ENCODE results near the gene PPP2R5D. TPM values are rescaled to one million over a fixed set of nuclear protein-coding genes. Genes with fewer than 3 reads are reported as not detected.

The PPP2R5D gene
- total RNA-seq, 4 donors from 2014 or later, result 15.6 to 35.9 (median 27.4) TPM

- Histone ChIP-seq H3K27ac (no peak overlapping the region), H3K4me1 (no peaks in the 10 kb centered on the region), H3K27me3 (no peaks in the 10 kb centered on the region), H3K36me3 (peaks cover 13 to 99% (median 29%) of the 10 kb centered on the region in 3 donors), H3K4me3 (no peak overlapping the region), H3K9me3 (no peaks in the 10 kb centered on the region)
- DNase-seq, result no peak
- 87 to 100% methylated on average over 2 of the region's 2 CpGs for WGBS, 2 donors
- TF ChIP-seq POLR2A (IDR thresholded peaks at IDR 0.05) (no peak), CTCF (IDR thresholded peaks at IDR 0.05) (no peak)
- intact Hi-C loops (cut with DNase I), result no loop called here
These were observed 49.3 kb downstream of the PPP2R5D start for GRCh38 chr6:43033496-43034189.

DNA sequence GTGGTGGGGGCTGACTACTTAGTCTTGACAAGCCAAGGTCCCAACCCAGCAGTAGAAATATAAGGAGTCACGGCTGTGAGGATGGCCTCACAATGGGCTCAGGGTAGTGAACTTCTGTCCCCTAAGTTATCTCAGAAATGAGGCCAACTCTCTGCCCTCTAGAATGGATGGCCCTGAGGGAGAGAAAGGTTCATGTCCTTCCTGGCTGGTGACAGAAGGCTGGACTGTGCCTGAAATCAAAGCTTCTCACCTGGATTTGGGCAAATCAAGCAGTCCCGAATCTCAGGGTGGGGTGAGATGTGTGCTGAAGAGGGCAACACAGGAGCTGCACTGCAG is 49.8 kb downstream of the PPP2R5D start:
- TF ChIP-seq POLR2A (IDR thresholded peaks at IDR 0.05), result no peak
- no peak for TF ChIP-seq CTCF (IDR thresholded peaks at IDR 0.05)
- Histone ChIP-seq H3K27me3 (no peaks in the 10 kb centered on the region), H3K27ac (no peak overlapping the region), H3K4me3 (no peak overlapping the region), H3K9me3 (no peaks in the 10 kb centered on the region), H3K36me3 (peaks cover 8 to 99% (median 27%) of the 10 kb centered on the region in 3 donors), H3K4me1 (no peaks in the 10 kb centered on the region)
- no peak for DNase-seq
- WGBS, 2 donors, result 73 to 75% methylated on average over 1 of the region's 2 CpGs
- intact Hi-C loops (cut with DNase I), result no loop called here

- 58 to 64% methylated on average over 3 to 4 of the region's 4 CpGs for WGBS, 2 donors
- peaks cover 15 to 99% (median 17%) of the 10 kb centered on the region in 3 donors for H3K36me3 ChIP-seq
These were observed 51.3 kb downstream of the PPP2R5D start for GRCh38 chr6:43035495-43036194.

DNA sequence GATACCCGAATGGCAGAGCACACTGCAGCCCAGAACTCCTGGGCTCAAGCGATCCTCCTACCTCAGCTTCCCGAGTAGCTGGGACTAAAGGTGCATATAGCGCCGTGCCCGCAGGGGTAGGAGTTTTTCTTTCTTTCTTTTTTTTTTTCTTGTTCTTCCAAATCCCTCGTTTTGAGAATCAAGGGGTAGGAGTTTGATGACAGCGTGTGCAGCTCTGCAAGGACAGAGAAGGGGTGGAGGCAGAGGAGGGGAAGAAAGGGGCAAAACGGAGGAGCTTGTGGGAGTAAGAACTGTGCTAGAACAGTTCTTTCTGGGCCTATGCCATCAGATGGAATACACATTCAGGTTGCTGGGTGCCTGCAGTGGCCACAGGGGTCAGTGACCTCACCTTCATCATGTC is 52.3 kb downstream of the PPP2R5D start:
- Histone ChIP-seq H3K27ac (no peak overlapping the region), H3K36me3 (peaks cover 15 to 99% (median 19%) of the 10 kb centered on the region in 3 donors), H3K9me3 (no peaks in the 10 kb centered on the region), H3K4me3 (no peak overlapping the region), H3K27me3 (no peaks in the 10 kb centered on the region), H3K4me1 (no peaks in the 10 kb centered on the region)
- intact Hi-C loops (cut with DNase I), result no loop called here
- WGBS, 2 donors, result 88 to 92% methylated on average over 9 of the region's 9 CpGs
- DNase-seq, result no peak
- TF ChIP-seq POLR2A (IDR thresholded peaks at IDR 0.05) (no peak), CTCF (IDR thresholded peaks at IDR 0.05) (no peak)

More at GRCh38 chr6:43035495-43036194, 51.3 kb downstream of the PPP2R5D start:
- H3K9me3 ChIP-seq, result no peaks in the 10 kb centered on the region
- intact Hi-C loops (cut with DNase I), result no loop called here
- TF ChIP-seq CTCF (IDR thresholded peaks at IDR 0.05), result no peak
- TF ChIP-seq POLR2A (IDR thresholded peaks at IDR 0.05), result no peak
- no peak overlapping the region for H3K4me3 ChIP-seq
- H3K4me1 ChIP-seq, result no peaks in the 10 kb centered on the region
- H3K27ac ChIP-seq, result no peak overlapping the region
- H3K27me3 ChIP-seq, result no peaks in the 10 kb centered on the region
- no peak for DNase-seq

DNA sequence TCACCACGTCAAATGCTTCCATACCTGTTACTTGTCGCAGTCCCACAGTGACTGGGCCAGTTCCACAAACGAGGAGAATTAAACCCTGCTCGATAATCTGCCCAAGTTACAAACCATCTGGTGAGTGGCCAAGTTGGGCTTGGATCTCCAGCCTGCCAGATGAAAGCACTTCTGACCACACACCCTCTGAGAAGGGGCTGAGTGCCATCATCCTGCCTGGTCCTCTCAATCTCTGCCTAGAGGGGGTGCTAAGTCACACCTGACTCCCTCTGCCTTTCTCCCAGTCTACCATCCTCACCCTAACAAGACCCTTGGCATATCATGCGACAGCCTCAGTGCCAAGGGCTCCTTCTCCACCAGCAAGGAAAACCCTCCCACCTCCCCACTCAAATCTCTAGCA is 52.8 kb downstream of the PPP2R5D start:
- Histone ChIP-seq H3K4me3 (no peak overlapping the region), H3K36me3 (peaks cover 15 to 100% (median 19%) of the 10 kb centered on the region in 3 donors), H3K27me3 (no peaks in the 10 kb centered on the region), H3K9me3 (no peaks in the 10 kb centered on the region), H3K27ac (no peak overlapping the region), H3K4me1 (no peaks in the 10 kb centered on the region)
- intact Hi-C loops (cut with DNase I), result no loop called here
- no peak for DNase-seq
- TF ChIP-seq CTCF (IDR thresholded peaks at IDR 0.05), result no peak
- no peak for TF ChIP-seq POLR2A (IDR thresholded peaks at IDR 0.05)
- WGBS, 2 donors, result 58 to 91% methylated on average over 4 of the region's 5 CpGs

Measured in esophagus squamous epithelium (tissue), 5 donors.